ENCODE results near the gene MAPK11.

MAPK11 gene

GRCh38 chr22:50220603-50221409 lies 49.4 kb downstream of the MAPK11 start:
- TF ChIP-seq SIN3A (IDR thresholded peaks at IDR 0.05; ENCODE audit: borderline replicate concordance, insufficient read depth, low read length) (no peak), POLR2AphosphoS5 (IDR thresholded peaks at IDR 0.05; ENCODE audit: low read depth, low read length) (no peak), TAF1 (IDR thresholded peaks at IDR 0.05; ENCODE audit: borderline replicate concordance, insufficient read depth, low read length) (no peak)

- no peak for TF ChIP-seq TAF1 (IDR thresholded peaks at IDR 0.05; ENCODE audit: borderline replicate concordance, insufficient read depth, low read length)
- no peak for TF ChIP-seq POLR2AphosphoS5 (IDR thresholded peaks at IDR 0.05; ENCODE audit: low read depth, low read length)
- TF ChIP-seq SIN3A (IDR thresholded peaks at IDR 0.05; ENCODE audit: borderline replicate concordance, insufficient read depth, low read length) = no peak
- TF ChIP-seq, protein P1, sequence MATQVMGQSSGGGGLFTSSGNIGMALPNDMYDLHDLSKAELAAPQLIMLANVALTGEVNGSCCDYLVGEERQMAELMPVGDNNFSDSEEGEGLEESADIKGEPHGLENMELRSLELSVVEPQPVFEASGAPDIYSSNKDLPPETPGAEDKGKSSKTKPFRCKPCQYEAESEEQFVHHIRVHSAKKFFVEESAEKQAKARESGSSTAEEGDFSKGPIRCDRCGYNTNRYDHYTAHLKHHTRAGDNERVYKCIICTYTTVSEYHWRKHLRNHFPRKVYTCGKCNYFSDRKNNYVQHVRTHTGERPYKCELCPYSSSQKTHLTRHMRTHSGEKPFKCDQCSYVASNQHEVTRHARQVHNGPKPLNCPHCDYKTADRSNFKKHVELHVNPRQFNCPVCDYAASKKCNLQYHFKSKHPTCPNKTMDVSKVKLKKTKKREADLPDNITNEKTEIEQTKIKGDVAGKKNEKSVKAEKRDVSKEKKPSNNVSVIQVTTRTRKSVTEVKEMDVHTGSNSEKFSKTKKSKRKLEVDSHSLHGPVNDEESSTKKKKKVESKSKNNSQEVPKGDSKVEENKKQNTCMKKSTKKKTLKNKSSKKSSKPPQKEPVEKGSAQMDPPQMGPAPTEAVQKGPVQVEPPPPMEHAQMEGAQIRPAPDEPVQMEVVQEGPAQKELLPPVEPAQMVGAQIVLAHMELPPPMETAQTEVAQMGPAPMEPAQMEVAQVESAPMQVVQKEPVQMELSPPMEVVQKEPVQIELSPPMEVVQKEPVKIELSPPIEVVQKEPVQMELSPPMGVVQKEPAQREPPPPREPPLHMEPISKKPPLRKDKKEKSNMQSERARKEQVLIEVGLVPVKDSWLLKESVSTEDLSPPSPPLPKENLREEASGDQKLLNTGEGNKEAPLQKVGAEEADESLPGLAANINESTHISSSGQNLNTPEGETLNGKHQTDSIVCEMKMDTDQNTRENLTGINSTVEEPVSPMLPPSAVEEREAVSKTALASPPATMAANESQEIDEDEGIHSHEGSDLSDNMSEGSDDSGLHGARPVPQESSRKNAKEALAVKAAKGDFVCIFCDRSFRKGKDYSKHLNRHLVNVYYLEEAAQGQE (IDR thresholded peaks at IDR 0.05; ENCODE audit: insufficient read depth in 1 of 2, low read depth in 2 of 2, low read length in 2 of 2) = no peak
- no peak for TF ChIP-seq FOXP2 (optimal IDR thresholded peaks at IDR 0.05; ENCODE audit: borderline replicate concordance, extremely low read depth, extremely low read length, insufficient read depth)
Observed at GRCh38 chr22:50219800-50220602, 50.2 kb downstream of the MAPK11 start.

- TF ChIP-seq TAF1 (IDR thresholded peaks at IDR 0.05; ENCODE audit: borderline replicate concordance, insufficient read depth, low read length) = no peak
- TF ChIP-seq POLR2AphosphoS5 (IDR thresholded peaks at IDR 0.05; ENCODE audit: low read depth, low read length) = no peak
- TF ChIP-seq SIN3A (IDR thresholded peaks at IDR 0.05; ENCODE audit: borderline replicate concordance, insufficient read depth, low read length) = no peak
- TF ChIP-seq, protein P1 (IDR thresholded peaks at IDR 0.05; ENCODE audit: insufficient read depth in 1 of 2, low read depth in 2 of 2, low read length in 2 of 2) = no peak
- no peak for TF ChIP-seq FOXP2 (optimal IDR thresholded peaks at IDR 0.05; ENCODE audit: borderline replicate concordance, extremely low read depth, extremely low read length, insufficient read depth)
Observed at GRCh38 chr22:50218996-50219727, 51.0 kb downstream of the MAPK11 start.

DNA sequence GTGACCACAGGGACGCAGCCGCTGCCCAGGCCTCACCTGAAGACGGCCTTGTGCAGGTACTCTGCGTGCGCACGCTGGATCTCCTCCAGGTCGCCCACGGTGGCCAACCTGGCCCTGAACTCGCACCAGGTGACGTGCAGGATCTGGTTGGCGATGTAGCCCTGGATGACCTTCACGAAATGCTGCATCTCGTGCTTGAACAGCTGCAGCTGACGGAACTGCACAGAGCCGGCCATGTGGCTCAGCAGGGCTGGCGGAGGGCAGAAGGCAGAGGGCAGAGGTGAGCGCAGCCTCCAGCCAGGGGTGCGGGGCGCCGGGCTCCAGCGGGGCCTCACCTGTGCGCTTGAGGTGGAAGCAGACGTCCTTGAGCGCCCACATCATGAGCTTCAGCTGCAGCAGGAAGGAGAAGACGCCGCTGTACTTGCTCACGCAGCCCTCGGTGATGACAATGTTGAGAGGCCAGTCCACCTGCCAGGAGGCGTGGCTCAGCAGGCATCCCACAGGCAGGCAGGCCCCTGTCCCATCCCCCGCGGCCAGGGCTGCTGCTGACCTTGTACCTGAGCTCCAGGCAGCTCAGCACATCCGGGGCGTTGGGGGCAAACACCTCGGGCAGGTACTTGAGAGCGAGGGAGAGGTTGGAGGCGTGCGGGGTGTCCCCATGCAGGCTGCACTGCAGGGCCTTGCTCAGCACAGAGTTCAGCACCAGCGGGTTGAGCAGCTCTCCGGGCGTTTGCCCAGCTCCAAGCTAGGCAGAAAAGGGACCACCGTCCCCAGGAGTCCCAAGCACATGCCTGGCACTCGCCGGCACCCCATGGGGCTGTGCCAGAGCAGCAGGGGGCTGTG lies 51.8 kb downstream of the MAPK11 start:
- TF ChIP-seq POLR2AphosphoS5 (IDR thresholded peaks at IDR 0.05; ENCODE audit: low read depth, low read length) = no peak
- TF ChIP-seq SIN3A (IDR thresholded peaks at IDR 0.05; ENCODE audit: borderline replicate concordance, insufficient read depth, low read length) = no peak
- no peak for TF ChIP-seq TAF1 (IDR thresholded peaks at IDR 0.05; ENCODE audit: borderline replicate concordance, insufficient read depth, low read length)
- TF ChIP-seq, protein P1 (IDR thresholded peaks at IDR 0.05; ENCODE audit: insufficient read depth in 1 of 2, low read depth in 2 of 2, low read length in 2 of 2) = no peak
- TF ChIP-seq FOXP2 (optimal IDR thresholded peaks at IDR 0.05; ENCODE audit: borderline replicate concordance, extremely low read depth, extremely low read length, insufficient read depth) = no peak

Measured in PFSK-1 (cell line).